Activated T-helper 1 cell treated with anti-CD3 and anti-CD28 coated beads, Interleukin-12 subunit alpha, Interleukin-12 subunit beta, Interleukin-2, Interleukin-4 antibody, amounts not matched to agents 30 ng/mL and 10 ng/mL and 1 ng/mL, durations not matched to agents 14 hours and 24 hours and 36 hours (primary cell): ENCODE results near the gene CFAP73. TPM values are rescaled to one million over a fixed set of nuclear protein-coding genes. Genes with fewer than 3 reads are reported as not detected.
A peak's percentile ranks its signal among the peaks of the same experiment; 100 is the strongest.
"Not testable (repeated sequence)": the region's sequence is repeated elsewhere in the genome, so short reads cannot be mapped to it uniquely, and the experiment has no call there.

Experiments
- DNase-seq: peaks from one replicate; pipeline ENCODE4 v3.0.0; 2021; ENCODE audit warnings: low spot score
- H3K27ac Mint-ChIP-seq: one replicate; pipeline ENCODE4 v1.8.0; 2021; ENCODE audit warnings: mild to moderate bottlenecking, mixed read lengths
- H3K27me3 Mint-ChIP-seq: one replicate; pipeline ENCODE4 v1.8.0; 2022; ENCODE audit warnings: mild to moderate bottlenecking, moderate library complexity, mixed read lengths; ENCODE audit not compliant: insufficient read depth
- H3K36me3 Mint-ChIP-seq: one replicate; pipeline ENCODE4 v1.8.0; 2021; ENCODE audit warnings: low read depth, mixed read lengths
- H3K4me1 Mint-ChIP-seq: one replicate; pipeline ENCODE4 v1.8.0; 2021; ENCODE audit warnings: low read depth, mixed read lengths
- H3K4me3 Mint-ChIP-seq: one replicate; pipeline ENCODE4 v1.8.0; 2021; ENCODE audit warnings: mild to moderate bottlenecking, moderate library complexity, mixed read lengths
- H3K9me3 Mint-ChIP-seq: one replicate; pipeline ENCODE4 v1.8.0; 2021; ENCODE audit warnings: mixed read lengths
- intact Hi-C: fragments of 100-400 bp; cut with micrococcal nuclease; formaldehyde crosslinking; loops from one replicate; pipeline ENCODE4 v1.15.1; 2024
- total RNA-seq: library from RNA; stranded (reverse); gene quantifications from 2 replicates; pipeline ENCODE4 v1.2.3, GENCODE V29; 2022

Gene CFAP73
- total RNA-seq, 1 donor from 2014 or later, result 0.16 TPM

DNA sequence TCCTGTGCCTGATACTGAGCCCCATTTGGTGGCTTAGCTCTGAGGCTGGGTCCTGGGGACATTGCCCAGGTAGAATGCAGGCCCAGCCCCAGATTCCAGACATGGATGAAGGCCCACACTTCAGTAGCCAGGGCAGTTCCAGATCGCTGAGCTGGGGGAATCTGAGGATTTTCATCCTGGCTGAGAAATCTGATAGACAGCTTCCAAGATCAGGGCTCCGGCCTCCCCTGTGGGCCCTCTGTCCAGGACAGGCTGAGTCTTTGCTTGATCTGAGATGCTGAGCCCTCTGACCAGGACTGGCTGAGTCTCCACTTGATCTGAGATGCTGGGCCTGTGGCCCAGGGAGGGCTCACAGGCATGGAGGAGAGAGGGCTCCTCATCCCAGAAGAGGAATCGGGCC lies 10.7 kb upstream of the CFAP73 start:
- Mint-ChIP-seq H3K27me3 (peaks cover 13% of the 10 kb centered on the region), H3K27ac (no peak overlapping the region), H3K9me3 (no peaks in the 10 kb centered on the region), H3K4me1 (peaks cover 10% of the 10 kb centered on the region), H3K4me3 (no peak overlapping the region), H3K36me3 (no peaks in the 10 kb centered on the region)
- intact Hi-C loops, result no loop called here
- no peak for DNase-seq

- Mint-ChIP-seq H3K4me1 (peaks cover 9% of the 10 kb centered on the region), H3K4me3 (no peak overlapping the region), H3K36me3 (no peaks in the 10 kb centered on the region), H3K27me3 (peaks cover 7% of the 10 kb centered on the region), H3K27ac (peak overlapping the region; percentile 21), H3K9me3 (no peaks in the 10 kb centered on the region)
- DNase-seq, result no peak
- intact Hi-C loops, result no loop called here
These were observed 8.8 kb upstream of the CFAP73 start for GRCh38 chr12:113140706-113141105.

- H3K27ac Mint-ChIP-seq, intact Hi-C loops, H3K4me3 Mint-ChIP-seq, H3K9me3 Mint-ChIP-seq, H3K36me3 Mint-ChIP-seq, H3K27me3 Mint-ChIP-seq, DNase-seq, H3K4me1 Mint-ChIP-seq: not testable (repeated sequence)
These were observed 7.8 kb upstream of the CFAP73 start for GRCh38 chr12:113141716-113142115.

- Mint-ChIP-seq H3K27me3 (peaks cover 12% of the 10 kb centered on the region), H3K4me1 (no peaks in the 10 kb centered on the region), H3K27ac (no peak overlapping the region), H3K36me3 (no peaks in the 10 kb centered on the region), H3K9me3 (no peaks in the 10 kb centered on the region), H3K4me3 (no peak overlapping the region)
- intact Hi-C loops, result no loop called here
- no peak for DNase-seq
These were observed 7.2 kb upstream of the CFAP73 start for GRCh38 chr12:113142173-113142885.

GRCh38 chr12:113142886-113143332 lies 6.6 kb upstream of the CFAP73 start:
- peaks cover 15% of the 10 kb centered on the region for H3K27me3 Mint-ChIP-seq
- no peaks in the 10 kb centered on the region for H3K36me3 Mint-ChIP-seq
- no peaks in the 10 kb centered on the region for H3K9me3 Mint-ChIP-seq
- intact Hi-C loops, result no loop called here
- no peak overlapping the region for H3K4me3 Mint-ChIP-seq
- H3K4me1 Mint-ChIP-seq, result no peaks in the 10 kb centered on the region
- DNase-seq, result no peak
- H3K27ac Mint-ChIP-seq, result no peak overlapping the region

GRCh38 chr12:113143959-113144358 lies 5.6 kb upstream of the CFAP73 start:
- Mint-ChIP-seq H3K9me3 (no peaks in the 10 kb centered on the region), H3K4me1 (no peaks in the 10 kb centered on the region), H3K27me3 (peaks cover 15% of the 10 kb centered on the region), H3K4me3 (no peak overlapping the region), H3K36me3 (no peaks in the 10 kb centered on the region), H3K27ac (no peak overlapping the region)
- intact Hi-C loops, result no loop called here
- DNase-seq, result no peak

- no peak for DNase-seq
- peaks cover 13% of the 10 kb centered on the region for H3K27me3 Mint-ChIP-seq
- H3K36me3 Mint-ChIP-seq, result no peaks in the 10 kb centered on the region
- intact Hi-C loops, result no loop called here
- no peaks in the 10 kb centered on the region for H3K9me3 Mint-ChIP-seq
- no peak overlapping the region for H3K4me3 Mint-ChIP-seq
- H3K4me1 Mint-ChIP-seq, result no peaks in the 10 kb centered on the region
- H3K27ac Mint-ChIP-seq, result no peak overlapping the region
These were observed 4.7 kb upstream of the CFAP73 start for GRCh38 chr12:113144806-113145205.

GRCh38 chr12:113145720-113146551 lies 3.6 kb upstream of the CFAP73 start:
- peaks cover 15% of the 10 kb centered on the region for H3K27me3 Mint-ChIP-seq
- H3K9me3 Mint-ChIP-seq, result no peaks in the 10 kb centered on the region
- no peak overlapping the region for H3K27ac Mint-ChIP-seq
- H3K4me1 Mint-ChIP-seq, result no peaks in the 10 kb centered on the region
- intact Hi-C loops, result no loop called here
- no peak for DNase-seq
- H3K4me3 Mint-ChIP-seq, result no peak overlapping the region
- no peaks in the 10 kb centered on the region for H3K36me3 Mint-ChIP-seq

- no peak overlapping the region for H3K27ac Mint-ChIP-seq
- H3K36me3 Mint-ChIP-seq, result no peaks in the 10 kb centered on the region
- no peaks in the 10 kb centered on the region for H3K4me1 Mint-ChIP-seq
- H3K27me3 Mint-ChIP-seq, result peaks cover 20% of the 10 kb centered on the region
- DNase-seq, result no peak
- intact Hi-C loops, result no loop called here
- no peak overlapping the region for H3K4me3 Mint-ChIP-seq
- H3K9me3 Mint-ChIP-seq, result no peaks in the 10 kb centered on the region
These were observed 2.5 kb upstream of the CFAP73 start for GRCh38 chr12:113146999-113147398.

DNA sequence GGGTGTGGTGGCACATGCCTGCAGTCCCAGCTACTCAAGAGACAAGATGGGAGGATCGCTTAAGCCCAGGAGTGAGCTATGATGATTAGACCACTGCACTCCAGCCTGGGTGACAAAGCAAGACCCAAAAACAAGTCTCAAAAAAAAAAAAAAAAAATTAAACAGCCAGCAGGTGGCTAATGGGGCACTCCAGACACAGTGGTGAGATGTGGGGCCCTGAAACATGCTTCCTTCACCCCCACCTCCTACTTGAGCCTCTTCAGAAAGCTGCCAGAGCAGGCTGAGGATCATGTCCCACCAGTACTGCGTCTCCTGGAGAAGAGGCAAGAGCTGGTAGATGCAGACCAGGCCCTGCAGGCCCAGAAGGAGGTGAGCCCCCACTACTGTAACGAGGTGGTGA lies 2.1 kb downstream of the CFAP73 start:
- H3K4me3 Mint-ChIP-seq, result peak overlapping the region; percentile 65
- H3K27me3 Mint-ChIP-seq, result peaks cover 28% of the 10 kb centered on the region
- H3K27ac Mint-ChIP-seq, result no peak overlapping the region
- no peak for DNase-seq
- H3K36me3 Mint-ChIP-seq, result no peaks in the 10 kb centered on the region
- intact Hi-C loops, result loop anchor here (1.0 to 5.0 kb wide), 3 partner anchors 15 to 103 kb away; no protein-coding TSS in a partner anchor
- no peaks in the 10 kb centered on the region for H3K4me1 Mint-ChIP-seq
- H3K9me3 Mint-ChIP-seq, result no peaks in the 10 kb centered on the region

DNA sequence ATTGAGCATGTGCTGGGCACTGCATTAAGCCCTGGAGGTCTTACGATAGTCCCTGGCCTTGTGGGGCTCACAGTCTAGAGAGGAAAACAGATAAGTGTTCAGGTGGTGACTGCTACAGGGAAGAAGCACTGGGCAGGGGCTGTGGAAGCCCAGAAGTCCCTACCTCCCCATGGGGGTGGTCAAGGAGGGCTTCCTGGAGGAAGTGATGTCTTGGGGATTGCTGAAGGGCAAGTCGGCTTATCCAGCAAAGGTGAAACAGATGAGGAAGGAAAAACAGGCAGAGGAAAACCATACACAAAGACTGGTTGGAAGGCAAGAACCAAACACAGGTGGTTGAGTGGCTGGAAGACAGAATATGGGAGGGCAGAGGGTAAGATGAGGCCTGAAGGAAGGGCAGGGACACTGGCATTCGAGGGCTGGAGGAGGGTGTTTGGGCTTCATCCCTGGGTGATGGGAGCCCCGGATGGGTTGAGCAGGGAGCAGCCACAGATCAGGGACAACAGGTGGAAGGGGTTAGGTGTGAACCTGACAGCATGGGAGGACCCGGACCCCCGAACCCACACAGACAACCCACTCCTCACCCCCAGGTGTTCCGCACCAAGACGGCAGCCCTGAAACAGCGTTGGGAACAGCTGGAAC lies 2.8 kb downstream of the CFAP73 start:
- peaks cover 26% of the 10 kb centered on the region for H3K27me3 Mint-ChIP-seq
- H3K4me1 Mint-ChIP-seq, result no peaks in the 10 kb centered on the region
- H3K36me3 Mint-ChIP-seq, result peaks cover 5% of the 10 kb centered on the region
- no peak for DNase-seq
- H3K4me3 Mint-ChIP-seq, result peak overlapping the region; percentile 65
- intact Hi-C loops, result loop anchor here (1.0 to 5.0 kb wide), 3 partner anchors 16 to 104 kb away; no protein-coding TSS in a partner anchor
- no peaks in the 10 kb centered on the region for H3K9me3 Mint-ChIP-seq
- H3K27ac Mint-ChIP-seq, result no peak overlapping the region

DNA sequence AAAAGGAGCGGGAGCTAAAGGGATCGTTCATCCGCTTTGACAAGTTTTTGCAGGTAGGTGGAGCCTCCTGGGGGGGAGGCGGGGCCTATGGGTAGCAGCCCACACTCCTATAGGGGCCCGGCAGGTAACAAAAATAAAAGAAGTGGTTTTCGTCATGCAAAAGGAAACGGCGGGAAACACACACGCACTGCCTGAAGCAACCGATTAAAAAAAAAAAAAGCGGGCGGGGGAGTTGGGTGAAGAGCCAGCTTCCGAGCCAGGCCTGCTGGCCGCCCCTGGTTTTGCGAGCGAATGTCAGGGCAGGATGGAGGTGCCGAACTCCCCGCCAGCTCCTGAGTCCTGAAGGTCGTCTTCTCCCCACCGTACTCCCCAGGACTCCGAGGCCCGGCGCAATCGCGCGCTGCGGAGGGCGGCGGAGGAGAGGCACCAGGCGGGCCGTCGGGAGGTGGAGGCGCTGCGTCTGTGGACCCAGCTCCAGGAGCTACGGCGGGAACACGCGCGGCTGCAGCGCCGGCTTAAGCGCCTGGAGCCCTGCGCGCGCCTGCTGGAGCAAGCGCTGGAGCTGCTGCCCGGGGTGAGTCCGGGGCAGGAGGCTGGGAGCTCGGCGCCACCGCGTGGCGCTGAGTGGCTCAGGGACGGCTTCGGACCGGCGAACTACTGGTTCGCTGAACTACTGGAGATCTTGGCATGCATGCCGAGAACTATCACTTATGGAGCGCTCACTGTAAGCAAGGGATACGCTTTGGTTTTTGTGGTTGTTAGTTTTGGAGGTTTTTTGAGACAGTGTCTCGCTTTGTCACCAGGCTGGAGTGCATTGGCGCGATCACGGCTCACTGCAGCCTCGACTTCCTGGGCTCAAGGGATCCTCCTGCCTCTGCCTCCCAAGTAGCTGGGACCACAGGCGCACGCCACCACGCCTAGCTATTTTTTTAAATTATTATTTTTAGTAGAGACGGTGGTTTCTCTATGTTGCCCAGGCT lies 3.6 kb downstream of the CFAP73 start:
- Mint-ChIP-seq H3K9me3 (no peaks in the 10 kb centered on the region), H3K4me3 (peak overlapping the region; percentile 65), H3K27ac (no peak overlapping the region), H3K36me3 (peaks cover 10% of the 10 kb centered on the region), H3K27me3 (peaks cover 24% of the 10 kb centered on the region), H3K4me1 (no peaks in the 10 kb centered on the region)
- intact Hi-C loops, result loop anchor here (1.0 to 5.0 kb wide), 3 partner anchors 16 to 105 kb away; no protein-coding TSS in a partner anchor
- DNase-seq, result peak; percentile 35
